Glutamatergic neuron (in vitro differentiated cells): ENCODE results near the gene EIF4G3. TPM values are rescaled to one million over a fixed set of nuclear protein-coding genes. Genes with fewer than 3 reads are reported as not detected.

Experiments
- DNase-seq: peaks from one replicate; pipeline ENCODE4 v3.0.0; 2022
- H3K27ac Mint-ChIP-seq: one replicate; pipeline ENCODE4 v1.8.0; 2020; ENCODE audit warnings: mild to moderate bottlenecking, mixed read lengths, inconsistent platforms; ENCODE audit not compliant: unreplicated experiment
- H3K27me3 Mint-ChIP-seq: one replicate; pipeline ENCODE4 v1.8.0; 2020; ENCODE audit warnings: mild to moderate bottlenecking, moderate library complexity, mixed read lengths, inconsistent platforms; ENCODE audit not compliant: unreplicated experiment
- H3K36me3 Mint-ChIP-seq: one replicate; pipeline ENCODE4 v1.8.0; 2020; ENCODE audit warnings: mild to moderate bottlenecking, mixed read lengths, inconsistent platforms; ENCODE audit not compliant: unreplicated experiment
- H3K4me1 Mint-ChIP-seq: one replicate; pipeline ENCODE4 v1.8.0; 2020; ENCODE audit warnings: mild to moderate bottlenecking, low read depth, mixed read lengths, inconsistent platforms; ENCODE audit not compliant: unreplicated experiment
- H3K4me3 Mint-ChIP-seq: one replicate; pipeline ENCODE4 v1.8.0; 2020; ENCODE audit warnings: mild to moderate bottlenecking, mixed read lengths, inconsistent platforms; ENCODE audit not compliant: unreplicated experiment
- H3K9me3 Mint-ChIP-seq: one replicate; pipeline ENCODE4 v1.8.0; 2020; ENCODE audit warnings: mild to moderate bottlenecking, moderate library complexity, mixed read lengths, inconsistent platforms; ENCODE audit not compliant: unreplicated experiment
- CTCF ChIP-seq: fragments of 200-600 bp; sonication (generic); IDR thresholded peaks from one replicate; pipeline ENCODE4 v1.5.0; 2021; ENCODE audit not compliant: partially characterized antibody, unreplicated experiment
- total RNA-seq: library from RNA; stranded (reverse); fragmentation: NEBNext Ultra II Directional; extraction: Animal tissue kit (Norgen Biotek cat#: 25700); gene quantifications from one replicate; pipeline ENCODE4 v1.2.1, GENCODE V29; 2021; ENCODE audit not compliant: unreplicated experiment

The EIF4G3 gene
- total RNA-seq, 1 donor from 2014 or later = 100 TPM

- Mint-ChIP-seq H3K4me3 (no peak overlapping the region), H3K27me3 (no peaks in the 10 kb centered on the region), H3K9me3 (no peaks in the 10 kb centered on the region), H3K36me3 (no peaks in the 10 kb centered on the region), H3K27ac (no peak overlapping the region), H3K4me1 (peaks cover 3% of the 10 kb centered on the region)
- no peak for TF ChIP-seq CTCF
- DNase-seq = no peak
Observed at GRCh38 chr1:21067551-21068227, 109.0 kb downstream of the EIF4G3 start.

GRCh38 chr1:21066356-21067012, 110.2 kb downstream of the EIF4G3 start:
- Mint-ChIP-seq H3K4me1 (peaks cover 3% of the 10 kb centered on the region), H3K9me3 (no peaks in the 10 kb centered on the region), H3K36me3 (no peaks in the 10 kb centered on the region), H3K4me3 (no peak overlapping the region), H3K27me3 (no peaks in the 10 kb centered on the region), H3K27ac (no peak overlapping the region)
- DNase-seq = no peak
- no peak for TF ChIP-seq CTCF

GRCh38 chr1:21065851-21066250, 110.8 kb downstream of the EIF4G3 start:
- no peak for DNase-seq
- TF ChIP-seq CTCF = no peak
- Mint-ChIP-seq H3K4me3 (no peak overlapping the region), H3K27ac (no peak overlapping the region), H3K27me3 (peaks cover 2% of the 10 kb centered on the region), H3K4me1 (peaks cover 3% of the 10 kb centered on the region), H3K36me3 (no peaks in the 10 kb centered on the region), H3K9me3 (no peaks in the 10 kb centered on the region)

- H3K4me1 Mint-ChIP-seq = peaks cover under 1% of the 10 kb centered on the region
- H3K27ac Mint-ChIP-seq = no peak overlapping the region
Observed at GRCh38 chr1:21064057-21064456, 112.6 kb downstream of the EIF4G3 start.

More at GRCh38 chr1:21064057-21064456, 112.6 kb downstream of the EIF4G3 start:
- Mint-ChIP-seq H3K9me3 (no peaks in the 10 kb centered on the region), H3K36me3 (no peaks in the 10 kb centered on the region), H3K27me3 (peaks cover 2% of the 10 kb centered on the region), H3K4me3 (no peak overlapping the region)
- no peak for DNase-seq
- TF ChIP-seq CTCF = no peak
